NCI-H1436 (cell line): ENCODE measurements around the gene DNAJC19.
"Not testable (repeated sequence)": the region's sequence is repeated elsewhere in the genome, so short reads cannot be mapped to it uniquely, and the experiment has no call there.

ENCODE experiments used
- DNase-seq: peaks from one replicate; lab custom pipeline; 2025; lab: John Stamatoyannopoulos, UW

DNAJC19 gene

DNA sequence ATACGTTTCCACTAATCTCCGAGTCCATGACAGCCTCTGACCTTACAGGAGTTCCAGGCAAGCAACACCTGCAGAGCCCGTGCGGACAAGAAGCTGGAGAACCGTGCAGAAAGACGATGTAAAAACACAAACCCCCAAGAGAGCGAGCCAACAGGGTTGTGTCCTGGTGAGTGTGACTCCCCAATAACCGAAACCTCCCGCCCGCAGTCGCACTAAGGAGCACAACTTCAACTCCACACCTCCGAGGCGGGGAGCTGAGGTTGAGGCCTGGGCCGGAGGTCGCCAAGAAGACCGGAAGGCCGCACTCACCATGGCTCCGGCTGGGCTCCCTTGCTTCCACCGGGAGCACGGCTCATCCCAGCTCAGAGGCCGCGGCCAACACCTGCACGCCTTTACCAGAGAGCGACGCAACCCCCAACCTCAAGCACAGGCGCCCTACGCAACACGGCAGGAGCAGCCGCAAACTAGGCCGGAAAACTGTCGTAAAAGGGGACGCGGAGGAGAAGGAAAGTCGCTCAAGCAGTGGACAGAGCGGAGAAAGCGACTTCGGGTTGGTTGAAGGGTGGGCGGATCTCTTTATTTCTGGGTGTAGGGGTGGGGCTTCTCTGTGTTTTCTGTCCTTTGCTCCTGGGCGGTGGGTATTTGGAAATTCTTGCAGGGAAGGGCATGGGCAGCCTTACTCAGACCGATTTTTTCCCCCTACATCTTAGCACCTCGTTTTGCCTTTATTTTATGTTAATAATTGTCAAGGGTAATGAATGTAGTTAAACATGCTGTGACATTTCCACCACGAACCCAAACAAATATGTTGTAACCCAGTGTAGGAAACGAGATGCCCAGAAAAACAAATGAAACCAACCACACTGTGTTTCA is at the start of gene DNAJC19:
TSS of gene DNAJC19 (minus strand) at position 446 of the 873 bp plus-strand sequence. CDS start at position 312, 134 bp downstream.
- DNase-seq: peak; percentile 97

DNA sequence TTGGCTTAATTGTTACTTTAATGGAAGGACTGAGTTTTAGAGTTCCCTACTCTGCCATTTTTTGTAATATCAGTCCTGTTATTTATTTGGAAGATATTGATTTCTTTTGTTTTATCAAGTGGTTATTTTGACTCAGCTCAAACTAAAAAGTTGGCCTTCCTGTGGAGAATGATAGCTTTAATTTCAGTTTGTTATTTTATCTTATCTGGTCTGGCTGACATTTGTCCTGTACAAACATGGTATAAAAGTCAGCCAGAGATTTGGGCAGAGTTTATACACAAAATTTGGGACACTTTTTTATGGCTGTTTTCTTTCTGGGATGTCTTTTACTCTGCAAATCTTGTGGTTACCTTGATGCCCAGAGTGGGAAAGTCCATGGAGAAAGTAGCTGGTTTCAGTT is 41.4 kb upstream of the DNAJC19 start:
- no peak for DNase-seq

DNA sequence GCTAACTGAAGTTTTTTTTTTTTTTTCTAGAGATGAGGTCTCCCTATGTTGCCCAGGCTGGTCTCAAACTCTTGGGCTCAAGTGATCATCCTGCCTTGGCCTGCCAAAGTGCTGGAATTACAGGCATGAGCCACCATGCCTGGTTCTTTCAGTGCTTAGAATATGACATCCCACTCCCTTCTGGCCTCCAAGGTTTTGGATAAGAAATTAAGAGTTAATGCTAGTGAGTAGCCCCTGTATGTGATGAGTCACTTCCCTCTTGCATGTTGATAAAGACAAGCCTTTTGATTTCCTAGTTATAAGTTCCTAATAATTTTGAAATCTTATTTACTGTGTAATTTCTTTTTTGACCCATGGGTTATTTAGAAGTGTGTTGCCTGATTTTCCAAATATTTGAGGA is 35.7 kb upstream of the DNAJC19 start:
- DNase-seq: no peak

DNA sequence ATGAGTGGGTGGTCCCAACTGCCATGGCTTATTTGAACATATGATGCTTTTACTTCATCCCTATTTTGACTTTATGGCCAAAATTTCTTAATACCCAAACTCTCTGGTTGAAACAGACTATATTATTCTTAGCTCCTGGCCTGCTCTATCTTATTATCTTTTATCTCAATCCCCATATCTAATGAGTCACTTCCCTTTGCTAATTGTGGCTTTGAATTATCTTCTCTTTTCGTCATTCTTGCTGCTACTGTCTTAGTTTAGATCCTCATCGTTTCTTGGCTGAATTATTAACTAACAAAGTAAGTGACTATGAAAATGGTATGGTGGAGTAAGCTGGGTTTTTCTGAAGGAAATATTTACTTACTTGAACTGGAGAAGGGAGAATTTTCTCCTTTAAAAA is 28.2 kb upstream of the DNAJC19 start:
- no peak for DNase-seq

DNA sequence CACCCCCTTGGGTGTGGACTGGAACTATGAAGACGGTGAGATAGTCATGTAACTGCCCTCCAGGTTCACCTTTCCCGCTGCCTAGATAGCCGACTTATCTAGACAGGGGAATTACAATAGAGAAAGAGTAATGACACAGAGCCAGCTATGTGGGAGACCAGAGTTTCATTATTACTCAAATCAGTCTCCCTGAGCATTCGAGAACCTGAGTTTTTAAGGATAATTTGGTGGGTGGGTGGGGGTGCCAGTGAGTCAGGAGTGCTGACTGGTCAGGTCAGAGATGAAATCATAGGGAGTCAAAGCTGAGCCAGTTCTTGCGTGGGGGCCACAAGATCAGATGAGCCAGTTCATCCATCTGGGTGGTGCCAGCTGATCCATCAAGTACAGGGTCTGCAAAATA is 19.7 kb upstream of the DNAJC19 start:
- no peak for DNase-seq

DNA sequence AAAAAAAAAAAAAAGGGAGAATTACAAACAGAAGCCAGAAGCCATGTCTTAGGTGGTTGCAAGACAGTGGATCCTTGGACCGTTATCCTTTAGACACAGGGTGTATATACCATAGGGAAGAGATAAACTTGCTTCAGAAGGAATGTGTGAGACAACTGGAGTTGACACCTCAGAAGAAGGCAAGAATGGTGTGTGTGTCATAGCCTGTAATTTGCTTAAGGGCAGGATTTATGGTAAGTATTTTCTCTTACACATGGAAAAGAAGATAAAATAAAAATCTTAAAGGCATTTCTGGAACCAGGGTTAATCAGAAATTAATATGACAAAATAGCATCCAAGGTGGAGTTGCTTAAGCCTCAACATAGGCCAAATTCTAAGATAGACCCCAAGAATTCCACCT is 19.3 kb upstream of the DNAJC19 start:
- no peak for DNase-seq

DNA sequence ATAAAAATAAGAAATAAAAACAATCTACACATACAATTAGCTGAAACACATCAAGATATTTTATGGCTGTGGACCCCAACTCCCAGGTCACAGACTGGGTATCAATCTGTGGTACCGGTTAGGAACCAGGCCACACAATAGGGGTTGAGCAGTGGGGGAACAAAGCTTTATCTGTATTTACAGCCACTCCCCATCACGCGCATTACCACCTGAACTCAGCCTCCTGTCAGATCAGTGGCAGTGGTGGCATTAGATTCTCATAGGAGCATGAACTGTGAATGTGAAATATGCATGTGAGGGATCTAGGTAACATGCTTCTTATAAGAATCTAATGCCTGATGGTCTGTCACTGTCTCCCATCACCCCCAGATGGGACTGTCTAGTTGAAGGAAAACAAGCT is 17.7 kb upstream of the DNAJC19 start:
- DNase-seq: no peak

DNA sequence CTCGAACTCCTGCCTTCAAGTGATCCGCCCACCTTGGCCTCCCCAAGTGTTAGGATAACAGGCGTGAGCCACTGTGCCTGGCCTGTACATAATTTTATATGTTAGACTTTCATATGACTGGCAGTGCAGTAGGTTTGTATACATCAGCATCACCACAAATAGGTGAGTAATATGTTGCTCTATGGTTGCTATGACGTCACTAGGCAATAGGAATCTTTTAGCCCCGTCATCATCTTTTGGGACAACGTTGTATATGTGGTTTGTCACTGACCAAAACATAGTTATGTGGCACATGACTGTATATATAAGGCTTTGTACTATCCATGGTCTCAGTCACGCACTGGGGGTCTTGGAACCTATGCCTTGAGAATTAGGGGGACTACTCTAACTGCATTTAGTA is 17.0 kb upstream of the DNAJC19 start:
- no peak for DNase-seq

DNA sequence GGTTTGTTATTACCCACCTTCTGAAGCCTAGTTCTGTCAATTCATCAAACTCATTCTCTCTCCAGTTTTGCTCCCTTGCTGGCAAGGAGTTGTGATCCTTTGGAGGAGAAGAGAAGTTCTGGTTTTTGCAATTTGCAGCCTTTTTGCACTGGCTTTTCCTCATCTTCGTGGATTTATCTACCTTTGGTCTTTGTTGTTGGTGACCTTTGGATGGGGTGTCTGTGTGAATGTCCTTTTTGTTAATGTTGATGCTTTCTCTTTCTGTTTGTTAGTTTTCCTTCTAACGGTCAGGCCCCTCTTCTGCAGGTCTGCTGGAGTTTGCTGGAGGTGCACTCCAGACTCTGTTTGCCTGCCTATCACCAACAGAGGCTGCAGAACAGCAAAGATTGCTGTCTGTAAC is 13.9 kb upstream of the DNAJC19 start:
- DNase-seq: not testable (repeated sequence)

DNA sequence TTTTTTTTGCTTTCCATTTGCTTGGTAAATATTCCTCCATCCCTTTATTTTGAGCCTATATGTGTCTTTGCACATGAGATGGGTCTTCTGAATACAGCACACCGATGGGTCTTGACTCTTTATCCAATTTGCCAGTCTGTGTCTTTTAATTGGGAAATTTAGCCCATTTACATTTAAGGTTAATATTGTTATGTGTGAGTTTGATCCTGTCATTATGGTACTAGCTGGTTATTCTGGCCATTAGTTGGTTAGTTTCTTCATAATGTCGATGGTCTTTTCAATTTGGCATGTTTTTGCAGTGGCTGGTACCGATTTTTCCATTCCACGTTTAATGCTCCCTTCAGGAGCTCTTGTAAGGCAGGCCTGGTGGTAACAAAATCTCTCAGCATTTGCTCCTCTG is 12.8 kb upstream of the DNAJC19 start:
- DNase-seq: not testable (repeated sequence)

DNA sequence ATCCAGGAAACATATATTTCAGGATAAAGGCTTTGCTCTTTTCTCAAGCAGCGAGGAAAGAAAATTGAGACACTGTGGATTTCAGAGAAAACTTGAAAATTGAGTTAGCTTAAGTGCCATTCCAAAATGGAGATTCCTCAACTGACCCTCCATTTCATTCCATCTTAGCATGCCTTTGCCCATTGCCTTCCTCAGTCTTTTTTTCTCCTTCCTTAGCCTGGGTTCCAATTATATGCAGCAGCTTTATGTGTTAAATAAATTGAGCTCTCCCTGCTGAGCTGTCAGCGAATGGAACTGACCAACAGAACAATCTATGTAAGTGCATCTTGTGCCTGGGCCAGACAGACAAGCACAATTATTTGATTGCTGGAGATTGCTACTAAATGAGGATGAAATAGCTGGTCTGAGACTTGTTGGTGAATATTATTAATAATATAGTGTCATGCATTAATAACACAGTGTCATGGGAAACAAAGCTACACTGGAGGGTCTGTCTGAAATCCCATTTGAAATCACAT is 6.9 kb upstream of the DNAJC19 start:
- DNase-seq: no peak

DNA sequence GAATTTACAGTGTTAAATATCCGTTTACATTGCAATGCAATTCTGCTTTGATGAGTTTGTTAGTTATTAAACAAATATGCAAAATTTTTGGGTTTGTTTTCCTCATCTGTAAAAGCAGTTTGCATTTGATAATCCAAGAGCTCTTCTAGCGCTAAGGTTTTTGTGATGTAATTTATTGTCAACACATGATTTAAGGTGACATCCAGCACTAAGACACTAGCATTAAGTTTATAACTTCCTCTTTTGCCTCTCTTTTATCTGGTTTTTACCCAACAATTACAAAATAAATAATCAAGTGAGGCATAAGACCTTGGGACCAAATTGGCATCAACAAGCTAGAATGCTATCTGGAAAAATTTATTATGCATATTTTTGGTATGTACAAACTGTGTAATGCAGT is 969 bp upstream of the DNAJC19 start:
- DNase-seq: no peak

DNA sequence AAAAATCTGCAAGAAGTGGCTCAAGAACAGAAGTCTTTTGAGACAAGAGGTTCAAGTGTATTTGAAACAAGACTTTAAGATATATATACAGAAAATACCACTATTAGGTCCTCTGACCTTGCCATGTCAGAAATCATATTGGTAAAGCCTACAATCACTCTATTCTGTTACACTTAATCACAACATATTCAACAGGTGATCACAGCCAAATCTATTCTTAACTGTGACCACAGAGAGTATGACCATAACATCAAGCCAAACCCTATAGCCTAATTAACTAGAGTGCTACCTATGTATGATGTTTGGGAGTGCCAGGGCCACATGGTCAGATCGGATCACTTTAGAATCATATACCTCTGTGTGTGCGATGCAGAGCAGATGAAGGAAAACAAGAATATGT is 2.2 kb downstream of the DNAJC19 start:
- DNase-seq: no peak

DNA sequence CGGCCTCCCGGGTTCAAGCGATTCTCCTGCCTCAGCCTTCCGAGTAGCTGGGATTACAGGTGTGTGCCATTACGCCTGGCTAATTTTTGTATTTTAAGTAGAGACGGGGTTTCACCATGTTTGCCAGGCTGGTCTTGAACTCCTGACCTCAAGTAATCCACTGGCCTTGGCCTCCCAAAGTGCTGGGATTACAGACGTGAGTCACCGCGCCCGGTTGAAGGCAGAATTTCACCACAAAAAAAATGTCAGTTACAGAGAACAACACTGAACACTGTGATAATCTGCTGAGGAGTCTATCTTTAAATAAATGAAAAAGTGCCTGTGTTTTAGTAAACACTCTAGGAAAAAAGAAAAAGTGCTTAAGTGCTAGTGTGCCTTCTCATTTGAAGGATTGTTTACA is 3.2 kb downstream of the DNAJC19 start:
- DNase-seq: not testable (repeated sequence)

DNA sequence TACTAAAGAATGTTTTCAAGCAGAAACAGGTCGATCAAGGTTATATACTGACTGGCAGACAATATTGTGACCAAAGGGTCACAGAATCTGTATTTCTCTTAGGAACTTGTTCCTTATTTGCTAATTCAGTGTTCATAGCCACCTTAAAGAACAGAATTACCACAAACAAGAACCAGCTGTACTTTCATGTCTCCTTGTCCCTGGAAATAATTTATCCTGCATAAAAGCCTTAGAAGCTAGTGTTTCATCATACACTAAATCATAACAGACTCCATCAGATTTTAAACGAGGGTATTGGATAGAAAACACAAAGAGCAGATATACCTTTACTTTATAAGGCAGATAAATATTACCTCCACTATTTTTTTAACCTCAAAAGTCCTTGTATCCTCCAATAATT is 6.4 kb downstream of the DNAJC19 start:
- no peak for DNase-seq

DNA sequence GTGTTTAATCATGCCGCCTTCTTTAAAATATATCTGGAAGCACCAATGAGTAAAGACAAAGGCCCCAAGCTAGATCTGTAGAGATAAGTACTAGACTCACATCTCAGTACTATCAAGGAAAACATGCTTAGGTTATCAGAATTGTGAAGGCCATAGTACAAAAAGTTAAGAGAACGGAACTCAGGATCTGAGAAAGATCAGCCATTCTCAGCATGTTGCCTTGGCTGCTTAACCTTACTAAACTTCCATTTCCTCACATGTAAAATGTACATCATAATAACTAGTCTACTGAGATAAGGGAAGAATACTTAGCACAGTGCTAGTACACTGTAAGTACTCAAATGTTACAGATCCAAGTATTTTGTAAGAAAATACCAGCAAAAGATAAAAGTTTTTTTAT is 7.6 kb downstream of the DNAJC19 start:
- no peak for DNase-seq

DNA sequence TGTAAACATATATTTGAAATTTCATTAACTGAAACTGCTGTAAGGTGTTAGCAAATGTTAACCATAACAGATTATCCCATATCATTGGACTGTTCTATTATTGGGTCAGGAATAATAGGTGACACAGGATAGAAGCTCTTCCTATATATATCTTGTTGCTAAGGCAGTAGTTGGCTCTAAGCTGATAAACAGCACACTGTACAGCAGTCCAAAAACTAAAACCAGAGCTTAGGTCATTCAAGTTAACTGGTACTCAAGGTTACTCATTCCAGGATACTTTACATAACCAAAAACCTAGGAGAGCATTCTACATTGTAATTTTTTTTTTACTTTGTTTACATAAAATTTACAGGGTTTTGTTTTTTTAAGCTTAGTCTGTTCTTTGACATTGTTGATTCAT is 8.9 kb downstream of the DNAJC19 start:
- no peak for DNase-seq

DNA sequence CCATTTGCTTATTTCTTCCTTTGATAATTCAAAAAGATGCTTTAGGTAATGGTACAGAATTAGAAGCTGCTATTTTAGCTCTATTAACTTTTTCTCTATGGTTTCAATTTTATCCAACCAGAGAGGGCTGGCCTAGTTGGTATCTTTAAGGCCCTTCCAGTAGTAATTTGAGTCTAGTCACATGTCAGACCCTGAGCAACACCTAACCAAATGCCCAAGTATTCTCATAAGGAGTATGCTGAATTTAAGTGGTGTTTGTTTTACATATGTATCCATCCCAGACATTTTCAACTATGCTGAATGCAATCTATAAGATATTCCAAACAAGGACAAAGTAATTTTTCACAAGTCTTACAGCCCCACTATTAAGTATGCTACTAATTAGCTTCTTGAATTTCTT is 9.6 kb downstream of the DNAJC19 start:
- no peak for DNase-seq

DNA sequence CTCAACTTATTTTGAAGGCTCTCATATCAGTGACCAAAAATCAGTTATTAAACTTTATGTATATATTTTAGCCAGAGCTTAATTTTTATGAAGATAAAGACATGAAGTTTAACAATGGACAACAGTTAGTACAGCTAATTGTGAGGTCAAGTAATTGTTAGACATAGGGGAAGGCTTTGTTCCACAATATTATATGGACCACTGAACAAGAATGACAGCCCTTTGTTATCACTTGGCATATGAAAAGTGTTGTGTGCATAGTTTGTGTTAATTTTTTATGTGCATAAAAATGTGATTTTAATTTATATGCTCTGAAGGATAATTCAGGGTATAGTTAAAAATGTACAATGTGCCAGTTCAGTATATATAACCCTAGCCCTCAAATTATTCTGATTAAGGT is 12.0 kb downstream of the DNAJC19 start:
- no peak for DNase-seq

DNA sequence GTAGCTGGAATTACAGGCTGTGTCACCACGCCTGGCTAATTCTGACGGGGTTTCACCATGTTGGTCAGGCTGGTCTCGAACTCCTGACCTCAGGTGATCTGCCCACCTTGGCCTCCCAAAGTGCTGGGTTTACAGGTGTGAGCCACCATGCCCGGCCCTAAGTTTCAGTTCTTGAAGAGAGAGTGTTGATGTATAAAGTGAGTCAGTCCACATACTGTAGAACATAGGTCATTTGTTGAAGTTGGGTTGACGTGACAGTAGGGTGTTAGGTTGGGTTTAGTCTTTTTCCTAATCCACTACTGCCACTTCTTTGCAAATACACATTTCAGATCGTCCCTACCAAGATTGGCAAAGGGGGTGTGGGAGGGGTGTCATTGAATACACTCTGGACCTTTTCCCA is 15.2 kb downstream of the DNAJC19 start:
- no peak for DNase-seq

DNA sequence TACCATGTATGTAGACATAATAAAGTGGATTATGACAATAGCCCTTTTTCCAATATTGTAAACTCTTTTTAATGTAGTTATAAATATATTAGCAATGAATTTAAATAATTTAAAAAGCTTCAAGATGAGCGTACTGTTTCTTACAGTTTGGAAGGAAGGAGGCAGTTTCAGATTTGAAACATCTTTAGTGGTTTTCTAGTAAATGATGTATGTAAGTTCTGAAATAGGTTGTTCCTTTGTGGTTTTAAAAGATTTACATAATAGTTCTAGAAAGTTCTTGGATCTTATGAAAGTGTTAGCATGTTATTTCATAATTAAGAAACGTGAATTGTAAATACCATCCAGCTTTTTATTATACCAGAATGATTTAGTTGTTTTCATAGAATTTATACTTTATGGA is 16.0 kb downstream of the DNAJC19 start:
- DNase-seq: no peak

DNA sequence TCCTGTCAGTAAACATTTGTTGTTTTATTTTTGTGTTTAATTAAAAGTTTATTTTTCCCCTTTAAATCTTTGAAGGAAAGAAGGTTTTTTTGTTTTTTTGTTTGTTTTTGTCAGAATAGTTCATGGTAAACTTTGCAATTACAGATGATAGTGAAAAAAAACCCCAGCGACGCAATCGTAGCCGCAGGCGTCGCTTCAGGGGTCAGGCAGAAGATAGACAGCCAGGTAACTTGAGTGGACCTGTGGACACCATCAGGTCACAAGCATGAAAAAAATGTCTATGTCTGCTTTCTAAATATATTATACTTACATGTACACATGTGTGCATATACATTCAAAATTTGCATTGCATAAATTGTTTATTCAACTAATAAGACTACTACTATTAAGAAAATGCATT is 18.6 kb downstream of the DNAJC19 start:
- no peak for DNase-seq

DNA sequence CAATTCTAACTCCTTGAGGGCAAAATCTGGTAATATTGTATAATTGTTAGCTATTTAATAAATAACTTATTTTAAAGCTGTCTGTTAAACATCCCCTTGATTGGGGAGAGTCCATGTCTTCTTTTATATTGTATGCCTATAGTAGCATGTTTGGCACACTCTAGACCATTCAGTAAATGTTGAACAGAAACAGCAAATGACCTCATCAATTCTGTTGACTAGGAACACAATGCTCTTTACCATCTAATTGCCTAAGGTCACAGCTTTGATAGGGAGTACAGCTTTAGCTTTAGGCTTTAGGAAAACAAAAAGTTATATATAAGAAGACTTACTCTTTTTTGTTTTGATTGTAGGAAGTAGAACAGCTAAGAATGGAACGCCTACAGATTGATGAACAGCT is 27.0 kb downstream of the DNAJC19 start:
- DNase-seq: no peak

DNA sequence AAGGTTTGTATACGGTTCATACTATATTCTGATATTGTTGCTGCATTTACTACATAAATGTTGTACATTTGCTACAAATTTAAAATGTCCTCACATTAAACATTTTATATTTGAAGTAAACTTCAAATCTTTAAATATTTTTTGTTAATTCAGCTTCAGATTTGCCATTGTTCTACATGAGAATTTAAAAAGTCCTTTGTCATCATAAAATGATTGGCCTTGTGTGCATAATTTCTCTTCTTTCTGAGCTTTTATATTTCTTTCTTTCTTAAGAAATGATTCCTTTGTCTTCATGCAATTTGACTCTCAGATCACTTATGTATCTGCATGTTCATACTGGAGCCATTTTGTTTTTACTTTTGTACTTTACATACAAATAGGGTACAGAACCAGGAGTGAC is 28.0 kb downstream of the DNAJC19 start:
- DNase-seq: no peak
